ENCODE measurements around the gene ZBTB32. TPM values are rescaled to one million over a fixed set of nuclear protein-coding genes. Genes with fewer than 3 reads are reported as not detected.

The ZBTB32 gene
- total and polyA plus RNA-seq, 9 donors = 0.41 TPM; not detected in 8

DNA sequence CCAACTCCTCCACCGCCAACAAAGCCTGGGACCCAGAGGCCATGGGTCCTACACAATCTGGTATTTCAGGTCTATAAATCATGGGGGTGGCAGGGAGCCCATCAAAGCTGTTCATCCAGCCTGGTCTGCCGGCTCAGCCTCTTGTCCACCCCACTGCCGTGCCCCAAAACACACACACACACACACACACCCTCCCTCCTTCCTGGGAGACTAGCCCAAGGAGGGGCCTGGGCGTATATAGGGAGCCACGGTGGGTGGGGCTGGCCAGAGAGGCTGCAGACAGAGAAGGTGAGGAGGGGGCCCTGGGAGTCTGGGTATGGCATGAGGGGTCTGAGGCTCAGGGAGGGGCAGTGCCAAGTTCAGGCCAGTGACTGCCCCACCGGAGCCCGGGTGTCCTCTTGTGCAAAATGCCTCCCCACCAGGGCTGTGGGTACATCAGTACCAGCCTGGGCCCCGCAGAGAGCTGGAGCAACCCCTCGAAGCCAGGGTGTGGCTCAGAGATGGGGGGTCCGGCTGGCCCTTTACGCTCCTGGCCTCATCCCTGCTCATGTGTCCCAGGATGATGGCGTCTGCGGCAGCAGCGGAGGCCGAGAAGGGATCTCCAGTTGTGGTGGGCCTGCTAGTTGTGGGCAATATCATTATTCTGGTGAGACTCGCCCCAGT is 38.0 kb upstream of the ZBTB32 start, which contains the start of gene UPK1A:
Gene UPK1A, plus strand, starts transcription at position 267 of the 663 bp plus-strand sequence. Its CDS starts 296 bp downstream, at position 563.
- H3K4me1 ChIP-seq (ENCODE audit: insufficient read depth) = no peaks in the 10 kb centered on the region
- 49 to 62% (median 56%) methylated on average over 12 to 16 of the region's 16 CpGs for WGBS, 3 donors
- no peaks in the 10 kb centered on the region for H3K27me3 ChIP-seq
- intact Hi-C loops (cut with DNase I) = no loop called here
- TF ChIP-seq EP300 (IDR thresholded peaks at IDR 0.05) (no peak), POLR2A (IDR thresholded peaks at IDR 0.05) (no peak)
- TF ChIP-seq, protein P1, sequence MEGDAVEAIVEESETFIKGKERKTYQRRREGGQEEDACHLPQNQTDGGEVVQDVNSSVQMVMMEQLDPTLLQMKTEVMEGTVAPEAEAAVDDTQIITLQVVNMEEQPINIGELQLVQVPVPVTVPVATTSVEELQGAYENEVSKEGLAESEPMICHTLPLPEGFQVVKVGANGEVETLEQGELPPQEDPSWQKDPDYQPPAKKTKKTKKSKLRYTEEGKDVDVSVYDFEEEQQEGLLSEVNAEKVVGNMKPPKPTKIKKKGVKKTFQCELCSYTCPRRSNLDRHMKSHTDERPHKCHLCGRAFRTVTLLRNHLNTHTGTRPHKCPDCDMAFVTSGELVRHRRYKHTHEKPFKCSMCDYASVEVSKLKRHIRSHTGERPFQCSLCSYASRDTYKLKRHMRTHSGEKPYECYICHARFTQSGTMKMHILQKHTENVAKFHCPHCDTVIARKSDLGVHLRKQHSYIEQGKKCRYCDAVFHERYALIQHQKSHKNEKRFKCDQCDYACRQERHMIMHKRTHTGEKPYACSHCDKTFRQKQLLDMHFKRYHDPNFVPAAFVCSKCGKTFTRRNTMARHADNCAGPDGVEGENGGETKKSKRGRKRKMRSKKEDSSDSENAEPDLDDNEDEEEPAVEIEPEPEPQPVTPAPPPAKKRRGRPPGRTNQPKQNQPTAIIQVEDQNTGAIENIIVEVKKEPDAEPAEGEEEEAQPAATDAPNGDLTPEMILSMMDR (IDR thresholded peaks at IDR 0.05) = no peak
- no peaks in the 10 kb centered on the region for H3K9me3 ChIP-seq
- H3K4me3 ChIP-seq = no peak within 1 kb of the TSS
- H3K36me3 ChIP-seq = no peaks in the 10 kb centered on the region
- no peak for DNase-seq
- no peak within 1 kb of the TSS for H3K27ac ChIP-seq

DNA sequence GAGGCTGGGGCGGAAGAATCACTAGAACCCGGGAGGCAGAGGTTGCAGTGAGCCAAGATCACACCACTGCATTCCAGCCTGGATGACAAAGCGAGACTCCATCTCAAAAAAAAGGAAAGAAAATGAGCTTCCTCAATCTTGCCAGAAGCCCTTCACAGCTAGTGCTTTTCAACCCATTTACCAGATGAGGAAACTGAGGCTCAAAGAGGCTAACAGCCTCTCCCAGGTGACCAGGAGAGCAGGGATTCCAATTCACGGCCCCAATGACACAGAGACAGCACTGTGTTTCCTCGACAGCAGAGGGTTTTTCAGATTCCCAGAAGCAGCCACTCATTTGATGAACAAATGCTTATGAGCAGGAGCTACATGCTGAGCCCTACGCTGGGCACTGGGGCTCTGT is 34.8 kb upstream of the ZBTB32 start:
- Histone ChIP-seq H3K4me3 (no peak overlapping the region), H3K27ac (no peak overlapping the region), H3K27me3 (no peaks in the 10 kb centered on the region), H3K36me3 (no peaks in the 10 kb centered on the region), H3K4me1 (ENCODE audit: insufficient read depth) (peaks cover 2% of the 10 kb centered on the region), H3K9me3 (no peaks in the 10 kb centered on the region)
- TF ChIP-seq POLR2A (IDR thresholded peaks at IDR 0.05) = no peak
- TF ChIP-seq EP300 (IDR thresholded peaks at IDR 0.05) = no peak
- TF ChIP-seq, protein P1 (IDR thresholded peaks at IDR 0.05) = no peak
- WGBS, 3 donors = 65 to 75% (median 74%) methylated on average over 6 of the region's 6 CpGs
- intact Hi-C loops (cut with DNase I) = no loop called here
- DNase-seq = no peak

DNA sequence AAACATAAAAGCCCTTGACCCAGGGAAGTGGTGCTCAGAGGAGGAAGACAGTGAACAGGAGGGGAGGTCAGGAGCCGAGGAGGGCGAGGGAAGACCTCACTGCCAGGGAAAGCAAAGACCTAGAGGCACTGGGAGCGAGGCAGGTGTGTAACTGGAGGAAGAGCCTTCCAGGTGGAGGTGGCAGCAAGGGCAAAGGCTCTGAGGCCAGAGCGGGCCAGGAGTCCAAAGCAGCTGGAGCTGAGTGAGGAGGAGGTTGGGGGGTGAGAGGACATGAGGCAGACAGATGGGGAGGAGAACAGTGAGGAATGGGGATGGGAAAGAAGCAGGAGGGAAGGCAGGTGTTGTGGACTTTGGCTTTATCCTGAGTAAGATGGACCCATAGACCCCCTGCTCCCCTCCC is 34.4 kb upstream of the ZBTB32 start:
- WGBS, 3 donors = 43 to 68% (median 63%) methylated on average over 4 of the region's 4 CpGs
- no peaks in the 10 kb centered on the region for H3K36me3 ChIP-seq
- DNase-seq = no peak
- H3K4me1 ChIP-seq (ENCODE audit: insufficient read depth) = peaks cover 2% of the 10 kb centered on the region
- no peaks in the 10 kb centered on the region for H3K9me3 ChIP-seq
- H3K27me3 ChIP-seq = no peaks in the 10 kb centered on the region
- H3K27ac ChIP-seq = no peak overlapping the region
- H3K4me3 ChIP-seq = no peak overlapping the region
- intact Hi-C loops (cut with DNase I) = no loop called here
- no peak for TF ChIP-seq POLR2A (IDR thresholded peaks at IDR 0.05)
- TF ChIP-seq, protein P1 (IDR thresholded peaks at IDR 0.05) = no peak
- TF ChIP-seq EP300 (IDR thresholded peaks at IDR 0.05) = no peak

DNA sequence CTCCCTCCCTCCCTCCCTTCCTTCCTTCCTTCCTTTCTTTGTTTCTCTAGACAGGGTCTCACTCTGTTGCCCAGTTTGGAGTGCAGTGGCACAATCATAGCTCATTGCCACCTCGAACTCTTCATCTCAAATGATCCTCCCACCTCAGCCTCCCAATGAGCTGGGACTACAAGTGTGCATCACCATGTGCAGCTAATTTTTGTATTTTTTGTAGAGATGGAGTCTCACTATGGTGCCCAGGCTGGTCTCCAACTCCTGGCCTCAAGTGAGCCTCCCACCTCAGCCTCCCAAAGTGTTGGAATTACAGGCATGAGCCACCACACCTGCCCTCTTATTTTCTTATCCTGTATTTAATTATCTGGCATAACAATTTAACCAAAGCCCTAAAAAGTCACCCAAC is 33.7 kb upstream of the ZBTB32 start:
- intact Hi-C loops (cut with DNase I) = no loop called here
- WGBS, 3 donors = 78 to 91% (median 83%) methylated on average over 1 of the region's 1 CpG
- no peaks in the 10 kb centered on the region for H3K36me3 ChIP-seq

More for the DNA sequence above, 33.7 kb upstream of the ZBTB32 start:
- Histone ChIP-seq H3K4me1 (ENCODE audit: insufficient read depth) (peaks cover 2% of the 10 kb centered on the region), H3K27ac (no peak overlapping the region), H3K27me3 (no peaks in the 10 kb centered on the region), H3K4me3 (no peak overlapping the region), H3K9me3 (no peaks in the 10 kb centered on the region)
- TF ChIP-seq, protein P1 (IDR thresholded peaks at IDR 0.05) = no peak
- TF ChIP-seq EP300 (IDR thresholded peaks at IDR 0.05) (no peak), POLR2A (IDR thresholded peaks at IDR 0.05) (no peak)
- no peak for DNase-seq

Measured in ovary (tissue), 9 donors.